Measurements from ENCODE around the gene GFOD2.

DNA sequence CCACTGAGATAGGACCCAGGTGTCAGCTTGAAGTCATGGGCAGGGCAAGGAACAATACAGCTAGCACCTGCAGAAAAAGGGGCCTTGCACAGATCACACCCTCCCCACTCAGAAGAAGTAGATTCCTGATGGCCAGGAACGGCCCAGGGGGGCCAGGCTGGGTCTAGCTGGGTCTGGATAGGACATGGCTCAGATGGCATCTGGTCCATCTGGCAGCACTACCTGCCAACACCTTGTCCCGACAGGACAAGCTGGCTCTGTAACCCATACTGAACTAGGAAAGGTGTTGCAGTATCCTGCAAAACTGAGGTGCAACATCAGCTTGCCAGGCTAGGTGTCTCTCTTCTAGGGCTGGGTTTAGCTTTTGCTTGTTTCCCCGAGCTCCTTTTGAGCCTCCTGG, 38.9 kb upstream of the GFOD2 start:
- TF ChIP-seq CTCF (IDR thresholded peaks at IDR 0.05; ENCODE audit: insufficient read depth, low read depth, low read length) (no peak), EZH2 (IDR thresholded peaks at IDR 0.05; ENCODE audit: insufficient read depth, low read length) (no peak)

Measured in astrocyte (in vitro differentiated cells and primary cell).